GOT3 (cell line): ENCODE results near the gene PTPRCAP.

ENCODE experiments used
- DNase-seq: peaks from one replicate; lab custom pipeline; 2025; ENCODE audit warnings: mixed read lengths; lab: John Stamatoyannopoulos, UW

Gene PTPRCAP

GRCh38 chr11:67465189-67465510 lies 27.7 kb upstream of the PTPRCAP start:
- no peak for DNase-seq

- DNase-seq, result no peak
These were observed 27.1 kb upstream of the PTPRCAP start for GRCh38 chr11:67464411-67465188.

- DNase-seq, result no peak
These were observed 26.4 kb upstream of the PTPRCAP start for GRCh38 chr11:67463680-67464410.

- DNase-seq, result no peak
These were observed 25.7 kb upstream of the PTPRCAP start for GRCh38 chr11:67463186-67463585.

- no peak for DNase-seq
These were observed 20.8 kb upstream of the PTPRCAP start for GRCh38 chr11:67458266-67458665.

GRCh38 chr11:67457453-67457852 lies 20.0 kb upstream of the PTPRCAP start:
- DNase-seq, result no peak

GRCh38 chr11:67456068-67456705 lies 18.7 kb upstream of the PTPRCAP start:
- no peak for DNase-seq

GRCh38 chr11:67455054-67455453 lies 17.6 kb upstream of the PTPRCAP start, which contains the start of gene CABP4:
Gene CABP4, plus strand, starts transcription at chr11:67455354. Its CDS starts 70 bp downstream, at chr11:67455424.
- DNase-seq, result no peak

- DNase-seq, result no peak
These were observed 16.6 kb upstream of the PTPRCAP start for GRCh38 chr11:67453816-67454732.

GRCh38 chr11:67452141-67452952 lies 14.9 kb upstream of the PTPRCAP start, which contains the start of gene GPR152:
Gene GPR152, minus strand, starts transcription at chr11:67452729. Its CDS starts 5 bp downstream, at chr11:67452724.
- DNase-seq, result no peak

- DNase-seq, result no peak
These were observed 14.1 kb upstream of the PTPRCAP start for GRCh38 chr11:67451658-67451976.

- DNase-seq, result no peak
These were observed 13.5 kb upstream of the PTPRCAP start for GRCh38 chr11:67450796-67451657.

GRCh38 chr11:67449116-67449844 lies 11.8 kb upstream of the PTPRCAP start:
- no peak for DNase-seq

- DNase-seq, result no peak
These were observed 10.7 kb upstream of the PTPRCAP start for GRCh38 chr11:67448220-67448609.

GRCh38 chr11:67445515-67445914 lies 8.0 kb upstream of the PTPRCAP start:
- DNase-seq, result no peak

GRCh38 chr11:67442504-67443404 lies 5.3 kb upstream of the PTPRCAP start:
- DNase-seq, result no peak

- DNase-seq, result no peak
These were observed 4.4 kb upstream of the PTPRCAP start for GRCh38 chr11:67441731-67442351.

GRCh38 chr11:67441098-67441563 lies 3.6 kb upstream of the PTPRCAP start:
- no peak for DNase-seq
